HAP-1 (cell line): ENCODE measurements around the gene MINDY4.

Experiments used
- DNase-seq, 2 experiments: peaks; one replicate each; pipeline ENCODE4 v3.0.0-alpha.2; 2016 to 2020; ENCODE audit warnings: low spot score in 2 of 2
- H3K27me3 ChIP-seq: fragments of 250-450 bp; sonication (Bioruptor Pico); 2 replicates; pipeline ENCODE4 v1.5.1; 2020; ENCODE audit warnings: low read depth, mild to moderate bottlenecking, moderate library complexity
- H3K36me3 ChIP-seq: fragments of 250-450 bp; sonication (Bioruptor Pico); replicated peaks from 2 replicates; pipeline ENCODE4 v1.5.1; 2020; ENCODE audit warnings: mild to moderate bottlenecking
- H3K4me1 ChIP-seq: fragments of 250-450 bp; sonication (Bioruptor Pico); 2 replicates; pipeline ENCODE4 v1.5.1; 2020; ENCODE audit warnings: mild to moderate bottlenecking
- H3K4me3 ChIP-seq: fragments of 250-450 bp; sonication (Bioruptor Pico); 2 replicates; pipeline ENCODE4 v1.5.1; 2020; ENCODE audit warnings: mild to moderate bottlenecking, moderate library complexity
- H3K9me3 ChIP-seq: fragments of 250-450 bp; sonication (Bioruptor Pico); 2 replicates; pipeline ENCODE4 v1.5.1; 2020; ENCODE audit warnings: mild to moderate bottlenecking, moderate library complexity
- in situ Hi-C: fragments of 300-500 bp; cut with MboI; formaldehyde crosslinking; loops from 3 replicates; pipeline ENCODE4 v1.14.3; 2020; ENCODE audit warnings: low sequenced_read_pairs, inconsistent platforms, mixed read lengths

MINDY4 gene

GRCh38 chr7:30905078-30906012 is 134.1 kb downstream of the MINDY4 start:
- Histone ChIP-seq H3K4me3 (no peak overlapping the region), H3K27me3 (no peaks in the 10 kb centered on the region), H3K9me3 (no peaks in the 10 kb centered on the region), H3K36me3 (no peaks in the 10 kb centered on the region), H3K4me1 (no peaks in the 10 kb centered on the region)
- DNase-seq, result no peak
- in situ Hi-C loops, result no loop called here

GRCh38 chr7:30906014-30906413 is 134.8 kb downstream of the MINDY4 start:
- in situ Hi-C loops, result no loop called here
- Histone ChIP-seq H3K36me3 (no peaks in the 10 kb centered on the region), H3K27me3 (no peaks in the 10 kb centered on the region), H3K4me3 (no peak overlapping the region), H3K9me3 (no peaks in the 10 kb centered on the region), H3K4me1 (no peaks in the 10 kb centered on the region)
- no peak for DNase-seq

- no peak overlapping the region for H3K4me3 ChIP-seq
- in situ Hi-C loops, result no loop called here
- H3K9me3 ChIP-seq, result no peaks in the 10 kb centered on the region
- H3K4me1 ChIP-seq, result no peaks in the 10 kb centered on the region
- H3K36me3 ChIP-seq, result no peaks in the 10 kb centered on the region
- DNase-seq, result no peak
- no peaks in the 10 kb centered on the region for H3K27me3 ChIP-seq
Measured at GRCh38 chr7:30906515-30907240, 135.5 kb downstream of the MINDY4 start.

- Histone ChIP-seq H3K36me3 (no peaks in the 10 kb centered on the region), H3K9me3 (no peaks in the 10 kb centered on the region), H3K27me3 (no peaks in the 10 kb centered on the region), H3K4me3 (no peak overlapping the region), H3K4me1 (no peaks in the 10 kb centered on the region)
- in situ Hi-C loops, result no loop called here
- no peak for DNase-seq
Measured at GRCh38 chr7:30907527-30908267, 136.5 kb downstream of the MINDY4 start.

- no peaks in the 10 kb centered on the region for H3K9me3 ChIP-seq
- in situ Hi-C loops, result no loop called here
- no peaks in the 10 kb centered on the region for H3K4me1 ChIP-seq
- no peak overlapping the region for H3K4me3 ChIP-seq
- DNase-seq, result no peak
- no peaks in the 10 kb centered on the region for H3K27me3 ChIP-seq
- no peaks in the 10 kb centered on the region for H3K36me3 ChIP-seq
Measured at GRCh38 chr7:30908681-30909080, 137.5 kb downstream of the MINDY4 start.

- H3K36me3 ChIP-seq, result no peaks in the 10 kb centered on the region
- in situ Hi-C loops, result no loop called here
- H3K4me3 ChIP-seq, result no peak overlapping the region
- no peak for DNase-seq
- no peaks in the 10 kb centered on the region for H3K4me1 ChIP-seq
- no peaks in the 10 kb centered on the region for H3K27me3 ChIP-seq
- no peaks in the 10 kb centered on the region for H3K9me3 ChIP-seq
Measured at GRCh38 chr7:30909431-30909830, 138.2 kb downstream of the MINDY4 start.

GRCh38 chr7:30910411-30911073 is 139.3 kb downstream of the MINDY4 start:
- in situ Hi-C loops, result no loop called here
- Histone ChIP-seq H3K4me1 (no peaks in the 10 kb centered on the region), H3K36me3 (no peaks in the 10 kb centered on the region), H3K9me3 (no peaks in the 10 kb centered on the region), H3K27me3 (no peaks in the 10 kb centered on the region), H3K4me3 (no peak overlapping the region)
- no peak for DNase-seq

- H3K36me3 ChIP-seq, result no peaks in the 10 kb centered on the region
- in situ Hi-C loops, result no loop called here
- no peaks in the 10 kb centered on the region for H3K9me3 ChIP-seq
- H3K4me1 ChIP-seq, result no peaks in the 10 kb centered on the region
- H3K4me3 ChIP-seq, result no peak overlapping the region
- no peaks in the 10 kb centered on the region for H3K27me3 ChIP-seq
- DNase-seq, result no peak
Measured at GRCh38 chr7:30911133-30911532, 139.9 kb downstream of the MINDY4 start.

- Histone ChIP-seq H3K36me3 (no peaks in the 10 kb centered on the region), H3K27me3 (no peaks in the 10 kb centered on the region), H3K4me3 (no peak within 1 kb of the TSS), H3K9me3 (no peaks in the 10 kb centered on the region), H3K4me1 (no peaks in the 10 kb centered on the region)
- in situ Hi-C loops, result no loop called here
- DNase-seq, result no peak
Measured at GRCh38 chr7:30911561-30911969, 140.3 kb downstream of the MINDY4 start, which contains the start of gene AQP1. AQP1 (plus strand) TSS chr7:30911853; CDS start chr7:30911910, 57 bp downstream.

- H3K27me3 ChIP-seq, result no peaks in the 10 kb centered on the region
- no peak overlapping the region for H3K4me3 ChIP-seq
- H3K4me1 ChIP-seq, result no peaks in the 10 kb centered on the region
- H3K9me3 ChIP-seq, result no peaks in the 10 kb centered on the region
- in situ Hi-C loops, result no loop called here
- no peak for DNase-seq
- H3K36me3 ChIP-seq, result no peaks in the 10 kb centered on the region
Measured at GRCh38 chr7:30912021-30912730, 141.0 kb downstream of the MINDY4 start.

GRCh38 chr7:30912731-30912985 is 141.4 kb downstream of the MINDY4 start:
- no peak overlapping the region for H3K4me3 ChIP-seq
- no peaks in the 10 kb centered on the region for H3K4me1 ChIP-seq
- H3K27me3 ChIP-seq, result no peaks in the 10 kb centered on the region

GRCh38 chr7:30912986-30913811 is 142.0 kb downstream of the MINDY4 start:
- no peaks in the 10 kb centered on the region for H3K4me1 ChIP-seq
- H3K36me3 ChIP-seq, result no peaks in the 10 kb centered on the region
- H3K27me3 ChIP-seq, result no peaks in the 10 kb centered on the region
- no peak overlapping the region for H3K4me3 ChIP-seq
- in situ Hi-C loops, result no loop called here
- no peaks in the 10 kb centered on the region for H3K9me3 ChIP-seq
- no peak for DNase-seq

More at GRCh38 chr7:30912731-30912985, 141.4 kb downstream of the MINDY4 start:
- in situ Hi-C loops, result no loop called here
- Histone ChIP-seq H3K36me3 (no peaks in the 10 kb centered on the region), H3K9me3 (no peaks in the 10 kb centered on the region)
- DNase-seq, result no peak
